SK-N-SH (cell line): ENCODE results near the gene PCLAF. TPM values are rescaled to one million over a fixed set of nuclear protein-coding genes. Genes with fewer than 3 reads are reported as not detected.

Source experiments
- CTCF ChIA-PET: fragments of 300-600, 350-600 bp; formaldehyde crosslinking; extraction: SDS; loops from one replicate; lab custom pipeline; 2021; lab: Yijun Ruan, JAX
- POLR2A ChIA-PET: fragments of 350-600 bp; sonication (Branson Sonifier 250); formaldehyde crosslinking; extraction: SDS; loops from one replicate; lab custom pipeline; 2020; ENCODE audit warnings: antibody characterized with exemption, inconsistent platforms; lab: Yijun Ruan, JAX
- DNase-seq: peaks from one replicate; pipeline ENCODE4 v3.0.0; 2012
- H2AFZ ChIP-seq: fragments of 200-600 bp; sonication (generic); 2 replicates; pipeline ENCODE4 v1.8.1; 2016; ENCODE audit warnings: antibody characterized with exemption, mild to moderate bottlenecking, low read depth
- H3F3A ChIP-seq: fragments of 200-600 bp; sonication (generic); replicated peaks from 2 replicates; pipeline ENCODE3; 2016; ENCODE audit warnings: antibody characterized with exemption, mild to moderate bottlenecking; ENCODE audit not compliant: insufficient read depth
- H3K27ac ChIP-seq, 2 experiments: fragments of 200-500 bp in 1 of 2; fragments of 200-600 bp in 1 of 2; sonication (Bioruptor generic) in 1 of 2; sonication (generic), shearing (Covaris generic) in 1 of 2; 2 replicates each; pipeline versions ENCODE4 v1.5.1 to v1.6.1; 2014 to 2016; ENCODE audit warnings: low read depth in 2 of 2, inconsistent platforms in 1 of 2, low read length in 1 of 2, mild to moderate bottlenecking in 1 of 2, mixed read lengths in 1 of 2
- H3K27me3 ChIP-seq: fragments of 200-600 bp; sonication (generic), shearing (Covaris generic); 2 replicates; pipeline ENCODE4 v1.6.1; 2016; ENCODE audit warnings: mixed run types; ENCODE audit not compliant: insufficient read depth
- H3K36me3 ChIP-seq, 2 experiments: fragments of 200-500 bp in 1 of 2; fragments of 200-600 bp in 1 of 2; sonication (Bioruptor generic) in 1 of 2; sonication (generic) in 1 of 2; replicated peaks in 1 of 2; 2 replicates each; pipeline versions ENCODE3 to v1.5.1; 2014 to 2016; ENCODE audit warnings: low read length in 1 of 2, mild to moderate bottlenecking in 1 of 2; ENCODE audit not compliant: insufficient read depth in 2 of 2, control insufficient read depth in 1 of 2
- H3K4me1 ChIP-seq, 2 experiments: fragments of 200-500 bp in 1 of 2; fragments of 200-600 bp in 1 of 2; sonication (Bioruptor generic) in 1 of 2; sonication (generic), shearing (Covaris generic) in 1 of 2; 2 replicates each; pipeline versions ENCODE4 v1.5.1 to v1.6.1; 2014 to 2016; ENCODE audit warnings: low read depth in 1 of 2, low read length in 1 of 2, mixed run types in 1 of 2; ENCODE audit not compliant: insufficient read depth in 2 of 2, control insufficient read depth in 1 of 2
- H3K4me2 ChIP-seq: fragments of 200-600 bp; sonication (generic), shearing (Covaris generic); 2 replicates; pipeline ENCODE4 v1.6.1; 2017; ENCODE audit warnings: mixed run types
- H3K4me3 ChIP-seq, 2 experiments: fragments of 200-500 bp in 1 of 2; fragments of 200-600 bp in 1 of 2; sonication (Bioruptor generic) in 1 of 2; sonication (generic), shearing (Covaris generic) in 1 of 2; 2 replicates each; pipeline versions ENCODE4 v1.5.1 to v1.8.1; 2014 to 2016; ENCODE audit warnings: low read depth in 2 of 2, inconsistent platforms in 1 of 2, low read length in 1 of 2, mild to moderate bottlenecking in 1 of 2, mixed read lengths in 1 of 2, moderate library complexity in 1 of 2
- H3K79me2 ChIP-seq: fragments of 200-600 bp; sonication (generic); 2 replicates; pipeline ENCODE4 v1.8.1; 2017; ENCODE audit warnings: mild to moderate bottlenecking; ENCODE audit not compliant: insufficient read depth
- H3K9ac ChIP-seq: fragments of 200-600 bp; sonication (generic); 2 replicates; pipeline ENCODE4 v1.6.1; 2017; ENCODE audit warnings: mixed run types
- H3K9me2 ChIP-seq: fragments of 200-600 bp; sonication (generic); 2 replicates; pipeline ENCODE4 v1.6.1; 2017; ENCODE audit warnings: mixed run types
- H3K9me3 ChIP-seq: fragments of 200-600 bp; sonication (generic); 2 replicates; pipeline ENCODE4 v1.6.1; 2017; ENCODE audit warnings: mixed run types, mild to moderate bottlenecking, moderate library complexity
- H4K20me1 ChIP-seq: fragments of 200-600 bp; sonication (generic); 2 replicates; pipeline ENCODE4 v1.6.1; 2017; ENCODE audit warnings: mild to moderate bottlenecking, mixed run types; ENCODE audit not compliant: insufficient read depth
- EP300 ChIP-seq, 2 experiments: IDR thresholded peaks; 2 replicates each; pipeline versions ENCODE4 v1.4.0 to v1.6.1; 2012; ENCODE audit warnings: borderline replicate concordance in 1 of 2, low read depth in 1 of 2, low read length in 1 of 2
- GABPA ChIP-seq: IDR thresholded peaks from 2 replicates; pipeline ENCODE4 v1.4.0; 2012; ENCODE audit warnings: low read depth, mild to moderate bottlenecking
- MEF2A ChIP-seq: IDR thresholded peaks from 2 replicates; pipeline ENCODE4 v1.4.0; 2012; ENCODE audit warnings: low read depth, borderline replicate concordance
- NRF1 ChIP-seq: IDR thresholded peaks from 2 replicates; pipeline ENCODE4 v1.6.1; 2012; ENCODE audit warnings: low read depth, mild to moderate bottlenecking, low read length
- RAD21 ChIP-seq: IDR thresholded peaks from 2 replicates; pipeline ENCODE4 v1.6.1; 2012; ENCODE audit warnings: mild to moderate bottlenecking, low read length
- RFX5 ChIP-seq: IDR thresholded peaks from 2 replicates; pipeline ENCODE4 v1.6.1; 2012; ENCODE audit warnings: mild to moderate bottlenecking, improper control_type of control experiment, low read length
- TAF1 ChIP-seq: IDR thresholded peaks from 2 replicates; pipeline ENCODE4 v1.6.1; 2012; ENCODE audit warnings: low read depth, mild to moderate bottlenecking, low read length, moderate library complexity, borderline replicate concordance
- TCF12 ChIP-seq: IDR thresholded peaks from 2 replicates; pipeline ENCODE4 v1.4.0; 2012
- USF2 ChIP-seq: fragments of 150-350 bp; IDR thresholded peaks from 2 replicates; pipeline ENCODE4 v1.6.1; 2017; ENCODE audit warnings: antibody characterized with exemption, low read length, low read depth, borderline replicate concordance
- YY1 ChIP-seq: IDR thresholded peaks from 2 replicates; pipeline ENCODE4 v1.4.0; 2012; ENCODE audit warnings: low read depth, mild to moderate bottlenecking
- WGBS: methylation state at CpG from one replicate; pipeline ENCODE4 v1.1.6; 2017; ENCODE audit warnings: low lambda C conversion rate; 5-methylcytosine and 5-hydroxymethylcytosine counted together
- polyA plus RNA-seq, 3 experiments: library from polyadenylated mRNA; depleted of rRNA; stranded (reverse); fragments of >200 nt; gene quantifications; 2 replicates each; pipeline ENCODE4 v1.2.3, GENCODE V29; 2012
- TF ChIP-seq, protein P1 (sequence below): IDR thresholded peaks from 2 replicates; pipeline ENCODE4 v1.6.1; 2012; ENCODE audit warnings: mild to moderate bottlenecking, low read depth, low read length, moderate library complexity
- TF ChIP-seq, protein P2 (sequence below): IDR thresholded peaks from 2 replicates; pipeline ENCODE4 v1.4.0; 2012; ENCODE audit warnings: low read depth, borderline replicate concordance
- TF ChIP-seq, protein P3 (sequence below): IDR thresholded peaks from 2 replicates; pipeline ENCODE4; 2012

The PCLAF gene
- polyA plus RNA-seq, 1 of the 3 experiments (the other 2 are of a cell fraction): 35.0 TPM

DNA sequence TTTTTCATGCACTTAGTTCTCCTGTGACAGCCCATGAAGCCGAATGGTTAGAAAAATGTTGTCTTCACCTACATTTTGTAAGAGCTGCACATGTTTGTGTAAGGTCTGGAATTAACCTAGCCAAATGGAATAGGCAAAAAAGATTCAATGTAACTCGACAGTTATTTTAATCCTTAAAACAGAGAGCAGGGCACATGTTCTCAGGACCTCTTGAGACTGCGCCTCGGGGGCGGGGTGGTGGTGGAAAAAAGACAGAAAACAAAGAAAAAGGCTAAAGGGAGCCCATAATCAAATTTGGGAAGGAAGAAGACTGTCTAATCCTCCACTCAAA is 24.6 kb downstream of the PCLAF start:
- no peaks in the 10 kb centered on the region for H3K9me2 ChIP-seq
- H4K20me1 ChIP-seq: no peaks in the 10 kb centered on the region; the same call in 1 of the 2 replicates
- peaks cover 0 to 3% of the 10 kb centered on the region in 2 experiments; a peak in 1 of 4 replicates for H3K4me1 ChIP-seq
- H3K27me3 ChIP-seq: no peaks in the 10 kb centered on the region
- no peak for DNase-seq
- peak overlapping the region; percentile 79 to 81 for H3K27ac ChIP-seq
- no peaks in the 10 kb centered on the region for H3K9me3 ChIP-seq
- peaks cover 47% of the 10 kb centered on the region for H3K79me2 ChIP-seq
- H3F3A ChIP-seq: peaks cover 16% of the 10 kb centered on the region
- CTCF ChIA-PET: interaction anchor here (1.0 to 2.5 kb wide), 3 partner anchors 136 to 194 kb away, joined by 3 to 13 read pairs (median 5); partner anchors contain the start of gene PPIB
- H2AFZ ChIP-seq: peak overlapping the region; percentile 70
- POLR2A ChIA-PET: no interaction called here
- peak overlapping the region; percentile 88; the same call in 1 of the 2 replicates for H3K9ac ChIP-seq
- 66% methylated on average over 5 of the region's 5 CpGs for WGBS
- peaks cover 0 to 4% of the 10 kb centered on the region in 2 experiments for H3K36me3 ChIP-seq
- peak overlapping the region; percentile 71 for H3K4me2 ChIP-seq
- H3K4me3 ChIP-seq: peak overlapping the region; percentile 66 to 74
- TF ChIP-seq, protein P1, sequence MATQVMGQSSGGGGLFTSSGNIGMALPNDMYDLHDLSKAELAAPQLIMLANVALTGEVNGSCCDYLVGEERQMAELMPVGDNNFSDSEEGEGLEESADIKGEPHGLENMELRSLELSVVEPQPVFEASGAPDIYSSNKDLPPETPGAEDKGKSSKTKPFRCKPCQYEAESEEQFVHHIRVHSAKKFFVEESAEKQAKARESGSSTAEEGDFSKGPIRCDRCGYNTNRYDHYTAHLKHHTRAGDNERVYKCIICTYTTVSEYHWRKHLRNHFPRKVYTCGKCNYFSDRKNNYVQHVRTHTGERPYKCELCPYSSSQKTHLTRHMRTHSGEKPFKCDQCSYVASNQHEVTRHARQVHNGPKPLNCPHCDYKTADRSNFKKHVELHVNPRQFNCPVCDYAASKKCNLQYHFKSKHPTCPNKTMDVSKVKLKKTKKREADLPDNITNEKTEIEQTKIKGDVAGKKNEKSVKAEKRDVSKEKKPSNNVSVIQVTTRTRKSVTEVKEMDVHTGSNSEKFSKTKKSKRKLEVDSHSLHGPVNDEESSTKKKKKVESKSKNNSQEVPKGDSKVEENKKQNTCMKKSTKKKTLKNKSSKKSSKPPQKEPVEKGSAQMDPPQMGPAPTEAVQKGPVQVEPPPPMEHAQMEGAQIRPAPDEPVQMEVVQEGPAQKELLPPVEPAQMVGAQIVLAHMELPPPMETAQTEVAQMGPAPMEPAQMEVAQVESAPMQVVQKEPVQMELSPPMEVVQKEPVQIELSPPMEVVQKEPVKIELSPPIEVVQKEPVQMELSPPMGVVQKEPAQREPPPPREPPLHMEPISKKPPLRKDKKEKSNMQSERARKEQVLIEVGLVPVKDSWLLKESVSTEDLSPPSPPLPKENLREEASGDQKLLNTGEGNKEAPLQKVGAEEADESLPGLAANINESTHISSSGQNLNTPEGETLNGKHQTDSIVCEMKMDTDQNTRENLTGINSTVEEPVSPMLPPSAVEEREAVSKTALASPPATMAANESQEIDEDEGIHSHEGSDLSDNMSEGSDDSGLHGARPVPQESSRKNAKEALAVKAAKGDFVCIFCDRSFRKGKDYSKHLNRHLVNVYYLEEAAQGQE: no peak
- TF ChIP-seq GABPA (no peak), MEF2A (no peak), USF2 (no peak), RFX5 (no peak), YY1 (no peak), NRF1 (no peak), TCF12 (no peak), RAD21 (no peak), EP300 (IDR thresholded peaks at IDR 0.05; ENCODE audit: borderline replicate concordance in 1 of 2, low read depth in 1 of 2, low read length in 1 of 2) (no peak), TAF1 (no peak)
- TF ChIP-seq, protein P2, sequence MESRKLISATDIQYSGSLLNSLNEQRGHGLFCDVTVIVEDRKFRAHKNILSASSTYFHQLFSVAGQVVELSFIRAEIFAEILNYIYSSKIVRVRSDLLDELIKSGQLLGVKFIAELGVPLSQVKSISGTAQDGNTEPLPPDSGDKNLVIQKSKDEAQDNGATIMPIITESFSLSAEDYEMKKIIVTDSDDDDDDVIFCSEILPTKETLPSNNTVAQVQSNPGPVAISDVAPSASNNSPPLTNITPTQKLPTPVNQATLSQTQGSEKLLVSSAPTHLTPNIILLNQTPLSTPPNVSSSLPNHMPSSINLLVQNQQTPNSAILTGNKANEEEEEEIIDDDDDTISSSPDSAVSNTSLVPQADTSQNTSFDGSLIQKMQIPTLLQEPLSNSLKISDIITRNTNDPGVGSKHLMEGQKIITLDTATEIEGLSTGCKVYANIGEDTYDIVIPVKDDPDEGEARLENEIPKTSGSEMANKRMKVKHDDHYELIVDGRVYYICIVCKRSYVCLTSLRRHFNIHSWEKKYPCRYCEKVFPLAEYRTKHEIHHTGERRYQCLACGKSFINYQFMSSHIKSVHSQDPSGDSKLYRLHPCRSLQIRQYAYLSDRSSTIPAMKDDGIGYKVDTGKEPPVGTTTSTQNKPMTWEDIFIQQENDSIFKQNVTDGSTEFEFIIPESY: no peak
- TF ChIP-seq, protein P3, sequence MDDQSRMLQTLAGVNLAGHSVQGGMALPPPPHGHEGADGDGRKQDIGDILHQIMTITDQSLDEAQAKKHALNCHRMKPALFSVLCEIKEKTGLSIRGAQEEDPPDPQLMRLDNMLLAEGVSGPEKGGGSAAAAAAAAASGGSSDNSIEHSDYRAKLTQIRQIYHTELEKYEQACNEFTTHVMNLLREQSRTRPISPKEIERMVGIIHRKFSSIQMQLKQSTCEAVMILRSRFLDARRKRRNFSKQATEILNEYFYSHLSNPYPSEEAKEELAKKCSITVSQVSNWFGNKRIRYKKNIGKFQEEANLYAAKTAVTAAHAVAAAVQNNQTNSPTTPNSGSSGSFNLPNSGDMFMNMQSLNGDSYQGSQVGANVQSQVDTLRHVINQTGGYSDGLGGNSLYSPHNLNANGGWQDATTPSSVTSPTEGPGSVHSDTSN: no peak
